Hepatocyte (in vitro differentiated cells): ENCODE data around the gene FAM89B. TPM values are rescaled to one million over a fixed set of nuclear protein-coding genes. Genes with fewer than 3 reads are reported as not detected.
"Not testable (repeated sequence)": the region's sequence is repeated elsewhere in the genome, so short reads cannot be mapped to it uniquely, and the experiment has no call there.

Experiments used
- DNase-seq: peaks from one replicate; pipeline ENCODE4 v3.0.0-alpha.2; 2016; ENCODE audit warnings: low spot score
- H2AFZ ChIP-seq: fragments of 200-600 bp; sonication (generic); 2 replicates; pipeline ENCODE4 v1.6.0; 2016; ENCODE audit warnings: antibody characterized with exemption, mild to moderate bottlenecking
- H3K27ac ChIP-seq: fragments of 200-600 bp; sonication (generic); 2 replicates; pipeline ENCODE4 v1.5.1; 2016; ENCODE audit warnings: mild to moderate bottlenecking
- H3K27me3 ChIP-seq: fragments of 200-600 bp; sonication (generic); 2 replicates; pipeline ENCODE4 v1.6.1; 2016
- H3K36me3 ChIP-seq: fragments of 200-600 bp; sonication (generic); replicated peaks from 2 replicates; pipeline ENCODE4 v1.5.1; 2016; ENCODE audit warnings: low read depth; ENCODE audit not compliant: insufficient read depth
- H3K4me1 ChIP-seq: fragments of 200-600 bp; sonication (generic); 2 replicates; pipeline ENCODE4 v1.5.1; 2016; ENCODE audit warnings: mild to moderate bottlenecking, moderate library complexity; ENCODE audit not compliant: insufficient read depth
- H3K4me2 ChIP-seq: fragments of 200-600 bp; sonication (generic); 2 replicates; pipeline ENCODE4 v1.6.0; 2016
- H3K4me3 ChIP-seq: fragments of 200-600 bp; sonication (generic); 2 replicates; pipeline ENCODE4 v1.5.1; 2016; ENCODE audit warnings: mild to moderate bottlenecking
- H3K79me2 ChIP-seq: fragments of 200-600 bp; sonication (generic); 2 replicates; pipeline ENCODE4 v1.6.0; 2017; ENCODE audit warnings: mild to moderate bottlenecking
- H3K9me2 ChIP-seq: fragments of 200-600 bp; sonication (generic); replicated peaks from 2 replicates; pipeline ENCODE4 v1.6.0; 2017; ENCODE audit warnings: mild to moderate bottlenecking; ENCODE audit not compliant: insufficient read depth
- H3K9me3 ChIP-seq: fragments of 200-600 bp; sonication (generic); 2 replicates; pipeline ENCODE4 v1.5.1; 2016; ENCODE audit warnings: low read depth, mild to moderate bottlenecking
- H4K20me1 ChIP-seq: fragments of 200-600 bp; sonication (generic); 2 replicates; pipeline ENCODE4 v1.6.0; 2016; ENCODE audit warnings: mild to moderate bottlenecking; ENCODE audit not compliant: insufficient read depth, poor library complexity, severe bottlenecking
- CTCF ChIP-seq: fragments of 200-600 bp; sonication (generic); IDR thresholded peaks from 2 replicates; pipeline ENCODE4 v1.5.1; 2016; ENCODE audit warnings: antibody characterized with exemption, mild to moderate bottlenecking; ENCODE audit not compliant: poor library complexity
- EZH2 ChIP-seq: fragments of 200-600 bp; sonication (generic); IDR thresholded peaks from 2 replicates; pipeline ENCODE4 v1.6.1; 2016; ENCODE audit warnings: antibody characterized with exemption, mild to moderate bottlenecking, borderline replicate concordance
- EZH2phosphoT487 ChIP-seq: fragments of 200-600 bp; sonication (generic); IDR thresholded peaks from one replicate; pipeline ENCODE4 v1.6.1; 2018; ENCODE audit warnings: antibody characterized with exemption, mild to moderate bottlenecking, low read depth, moderate library complexity; ENCODE audit not compliant: unreplicated experiment, severe bottlenecking
- WGBS: methylation state at CpG from one replicate; pipeline ENCODE4 v1.1.6; 2016; ENCODE audit warnings: low lambda C conversion rate; ENCODE audit errors: missing lambda C conversion rate; 5-methylcytosine and 5-hydroxymethylcytosine counted together
- polyA plus RNA-seq: library from polyadenylated mRNA; unstranded; fragments of >200 nt; fragmentation: Nextera tagmentation; extraction: Ambion mirVana; gene quantifications from 2 replicates; pipeline ENCODE4 v1.2.1, GENCODE V29; 2016
- total RNA-seq: library from RNA; depleted of rRNA; stranded (reverse); fragments of >200 nt; gene quantifications from 2 replicates; pipeline ENCODE4 v1.2.3, GENCODE V29; 2014

FAM89B gene
- total RNA-seq (28.5 and 34.1 TPM in 2 replicates), polyA plus RNA-seq (105 and 112 TPM in 2 replicates)

- WGBS, result 1% methylated on average over 41 of the region's 86 CpGs
- H4K20me1 ChIP-seq, result peaks cover 19% of the 10 kb centered on the region
- H3K79me2 ChIP-seq, result peaks cover 49% of the 10 kb centered on the region
- no peaks in the 10 kb centered on the region for H3K9me2 ChIP-seq
- H3K9me3 ChIP-seq, result no peaks in the 10 kb centered on the region
- no peaks in the 10 kb centered on the region for H3K27me3 ChIP-seq
- no peaks in the 10 kb centered on the region for H3K36me3 ChIP-seq
- H2AFZ ChIP-seq, result no peak within 1 kb of the TSS
- peak within 1 kb of the TSS; percentile 73 for H3K4me3 ChIP-seq
- peaks cover 62% of the 10 kb centered on the region for H3K4me1 ChIP-seq
- DNase-seq, result peak; percentile 93
- H3K27ac ChIP-seq, result peak within 1 kb of the TSS; percentile 57
- TF ChIP-seq EZH2phosphoT487 (no peak), CTCF (no peak), EZH2 (no peak)
- peak within 1 kb of the TSS; percentile 98 for H3K4me2 ChIP-seq
Observed at GRCh38 chr11:65572356-65573051, at the start of gene FAM89B. TSS of gene FAM89B (plus strand) at chr11:65572538. CDS start at chr11:65572670, 132 bp downstream.

GRCh38 chr11:65522718-65523630 is 49.4 kb upstream of the FAM89B start:
- not testable (repeated sequence) for H3K4me3 ChIP-seq, H4K20me1 ChIP-seq, H2AFZ ChIP-seq, H3K9me2 ChIP-seq, H3K27me3 ChIP-seq, H3K9me3 ChIP-seq, H3K36me3 ChIP-seq, DNase-seq
- Histone ChIP-seq H3K4me1 (peaks cover 34% of the 10 kb centered on the region), H3K4me2 (peak overlapping the region; percentile 72), H3K79me2 (peaks cover 30% of the 10 kb centered on the region), H3K27ac (peak overlapping the region; percentile 94)
- WGBS, result 22% methylated on average over 18 of the region's 18 CpGs

GRCh38 chr11:65523631-65523968 is 48.7 kb upstream of the FAM89B start:
- H4K20me1 ChIP-seq, H3K4me3 ChIP-seq, H3K9me3 ChIP-seq, DNase-seq, H2AFZ ChIP-seq, H3K36me3 ChIP-seq, H3K9me2 ChIP-seq, H3K27me3 ChIP-seq: not testable (repeated sequence)
- WGBS, result 61% methylated on average over 7 of the region's 7 CpGs
- peaks cover 33% of the 10 kb centered on the region for H3K79me2 ChIP-seq
- peak overlapping the region; percentile 94 for H3K27ac ChIP-seq
- H3K4me2 ChIP-seq, result peak overlapping the region; percentile 72
- peaks cover 34% of the 10 kb centered on the region for H3K4me1 ChIP-seq

GRCh38 chr11:65524014-65524740 is 48.2 kb upstream of the FAM89B start:
- H3K27ac ChIP-seq, result peak overlapping the region; percentile 94
- DNase-seq, result no peak
- H3K36me3 ChIP-seq, result no peaks in the 10 kb centered on the region
- H3K9me3 ChIP-seq, result no peaks in the 10 kb centered on the region
- WGBS, result 45% methylated on average over 10 of the region's 12 CpGs
- H3K4me2 ChIP-seq, result peak overlapping the region; percentile 72
- TF ChIP-seq EZH2phosphoT487 (no peak), EZH2 (no peak), CTCF (no peak)
- H3K4me3 ChIP-seq, result no peak overlapping the region
- H3K79me2 ChIP-seq, result peaks cover 37% of the 10 kb centered on the region
- H3K9me2 ChIP-seq, result no peaks in the 10 kb centered on the region
- H3K4me1 ChIP-seq, result peaks cover 34% of the 10 kb centered on the region
- H2AFZ ChIP-seq, result no peak overlapping the region
- peaks cover 3% of the 10 kb centered on the region for H4K20me1 ChIP-seq
- no peaks in the 10 kb centered on the region for H3K27me3 ChIP-seq
